Upper lobe of left lung (tissue), 6 donors: ENCODE data around the gene SFRP2. TPM values are rescaled to one million over a fixed set of nuclear protein-coding genes. Genes with fewer than 3 reads are reported as not detected.

Source experiments
- ATAC-seq, 2 donors: fragments of 200-7000 bp; cut with Tn5 transposase; one replicate each; pipeline ENCODE4 v1.9.1; 2022; ENCODE audit warnings: mild to moderate bottlenecking in 2 of 2, moderate library complexity in 2 of 2; ENCODE audit not compliant: low FRiP score in 2 of 2
- DNase-seq, 2 donors: peaks; one replicate each; pipeline ENCODE4 v3.0.0-alpha.2; 2019 to 2020
- H3K27ac ChIP-seq, 4 donors: fragments of 200-600 bp; sonication (generic); one replicate each; pipeline ENCODE4 v1.5.1; 2016 to 2019
- H3K27me3 ChIP-seq, 4 donors: fragments of 200-600 bp; sonication (generic); one replicate each; pipeline ENCODE4 v1.5.1; 2017 to 2019
- H3K36me3 ChIP-seq, 4 donors: fragments of 200-600 bp; sonication (generic); one replicate each; pipeline ENCODE4 v1.5.1; 2016 to 2019
- H3K4me1 ChIP-seq, 4 donors: fragments of 200-600 bp; sonication (generic); one replicate each; pipeline ENCODE4 v1.5.1; 2018 to 2019
- H3K4me3 ChIP-seq, 4 donors: fragments of 200-600 bp; sonication (generic); one replicate each; pipeline ENCODE4 v1.5.1; 2017 to 2019; ENCODE audit warnings: mild to moderate bottlenecking in 2 of 4, moderate library complexity in 1 of 4
- H3K9me3 ChIP-seq, 4 donors: fragments of 200-600 bp; sonication (generic); one replicate each; pipeline ENCODE4 v1.5.1; 2018 to 2019
- CTCF ChIP-seq, 6 experiments: fragments of 450-650 bp in 4 of 6; fragments of 200-600 bp in 2 of 6; sonication (generic) in 2 of 6; IDR thresholded peaks; one replicate each; pipeline ENCODE4 v1.5.1; 2016 to 2019; ENCODE audit warnings: antibody characterized with exemption in 6 of 6
- EP300 ChIP-seq, 4 donors: sonication (generic); formaldehyde crosslinking; IDR thresholded peaks; one replicate each; pipeline ENCODE4 v1.5.1; 2017; ENCODE audit warnings: antibody characterized with exemption in 4 of 4, control low read depth in 2 of 4
- POLR2A ChIP-seq, 4 donors: fragments of 450-650 bp; IDR thresholded peaks; one replicate each; pipeline ENCODE4 v1.5.1; 2016 to 2017; ENCODE audit warnings: antibody characterized with exemption in 4 of 4, mild to moderate bottlenecking in 2 of 4
- POLR2AphosphoS5 ChIP-seq, 2 donors: sonication (generic); formaldehyde crosslinking; IDR thresholded peaks; one replicate each; pipeline ENCODE4 v1.5.1; 2017; ENCODE audit warnings: antibody characterized with exemption in 2 of 2
- WGBS, 2 donors: methylation state at CpG; one replicate each; pipeline ENCODE4 v1.1.5; 2017 to 2018; 5-methylcytosine and 5-hydroxymethylcytosine counted together
- total RNA-seq, 6 donors: library from RNA; depleted of rRNA in 4 of 6; stranded (reverse); fragments of >200 nt in 4 of 6; gene quantifications; one replicate each; pipeline versions ENCODE4 v1.1.0 to v1.2.1, GENCODE V29; 2016 to 2021
- donor health status: DM: no; HTN: no; CAD: no; lungs with moderate emphysema.
- donor health status: DM: no; HTN: yes; CAD: no; lungs with severe emphysema.

SFRP2 gene
- total RNA-seq, 6 donors from 2014 or later = 0.98 to 45.2 (median 3.2) TPM; not detected in 1

GRCh38 chr4:153733751-153734448 is 55.0 kb downstream of the SFRP2 start:
- no peak for TF ChIP-seq POLR2A (IDR thresholded peaks at IDR 0.05)
- TF ChIP-seq EP300 (IDR thresholded peaks at IDR 0.05) = no peak
- no peak for TF ChIP-seq CTCF (IDR thresholded peaks at IDR 0.05)
- no peak for TF ChIP-seq POLR2AphosphoS5 (IDR thresholded peaks at IDR 0.05)
- ATAC-seq (no peak), DNase-seq (no peak)
- H3K9me3 ChIP-seq = no peaks in the 10 kb centered on the region
- 75% methylated on average over 4 of the region's 4 CpGs for WGBS, 2 donors
- H3K27ac ChIP-seq = no peak overlapping the region
- H3K4me1 ChIP-seq = peaks cover 0 to 3% (median 0%) of the 10 kb centered on the region in 4 donors
- H3K27me3 ChIP-seq = no peaks in the 10 kb centered on the region
- no peak overlapping the region for H3K4me3 ChIP-seq
- no peaks in the 10 kb centered on the region for H3K36me3 ChIP-seq

GRCh38 chr4:153731239-153731638 is 57.6 kb downstream of the SFRP2 start:
- Histone ChIP-seq H3K36me3 (no peaks in the 10 kb centered on the region), H3K4me3 (no peak overlapping the region), H3K9me3 (no peaks in the 10 kb centered on the region), H3K27ac (no peak overlapping the region), H3K27me3 (no peaks in the 10 kb centered on the region), H3K4me1 (peaks cover 0 to 3% (median 0%) of the 10 kb centered on the region in 4 donors)
- 39 to 43% methylated on average over 3 of the region's 3 CpGs for WGBS, 2 donors
- no peak for TF ChIP-seq EP300 (IDR thresholded peaks at IDR 0.05)
- no peak for DNase-seq
- ATAC-seq = no peak

Other genes starting within 250 kb of the SFRP2 start
- 100 to 1,000 TPM in 2 of 6 donors, 10 to 100 TPM in 4; 34.8 to 104 (median 91.2) TPM for gene TLR2, start 104.8 kb downstream of the SFRP2 start, total RNA-seq
- not detected for gene RNF175, start 29.1 kb downstream of the SFRP2 start, total RNA-seq